Neutrophil (primary cell): Measurements from ENCODE around the gene EFNB2.

Experiments
- H3K27ac ChIP-seq: fragments of 200-600 bp; sonication (generic); 2 replicates; pipeline ENCODE4 v1.5.1; 2016; ENCODE audit warnings: mild to moderate bottlenecking, moderate library complexity
- H3K27me3 ChIP-seq: fragments of 200-600 bp; sonication (generic); 2 replicates; pipeline ENCODE4 v1.6.0; 2016; ENCODE audit warnings: mild to moderate bottlenecking
- H3K36me3 ChIP-seq: fragments of 200-600 bp; sonication (generic); 2 replicates; pipeline ENCODE4 v1.5.1; 2017
- H3K4me1 ChIP-seq, 2 experiments: fragments of 200-600 bp in 1 of 2; sonication (generic) in 1 of 2; 1 replicate in 1 of 2; 2 replicates in 1 of 2; pipeline versions ENCODE4 v1.5.1 to v1.6.1; 2013 to 2016; ENCODE audit warnings: low read depth in 1 of 2, low read length in 1 of 2, mild to moderate bottlenecking in 1 of 2, moderate library complexity in 1 of 2; ENCODE audit not compliant: control insufficient read depth in 1 of 2, insufficient read depth in 1 of 2
- H3K4me3 ChIP-seq, 2 experiments: fragments of 200-600 bp in 1 of 2; sonication (generic) in 1 of 2; 1 replicate in 1 of 2; 2 replicates in 1 of 2; pipeline ENCODE4 v1.5.1; 2013 to 2016; ENCODE audit warnings: low read depth in 1 of 2, low read length in 1 of 2, mild to moderate bottlenecking in 1 of 2, moderate library complexity in 1 of 2
- H3K9me3 ChIP-seq: fragments of 200-600 bp; sonication (generic); 2 replicates; pipeline ENCODE4 v1.5.1; 2016
- CTCF ChIP-seq: fragments of 200-600 bp; sonication (generic); IDR thresholded peaks from 2 replicates; pipeline ENCODE4 v1.5.1; 2016; ENCODE audit warnings: antibody characterized with exemption

EFNB2 gene

DNA sequence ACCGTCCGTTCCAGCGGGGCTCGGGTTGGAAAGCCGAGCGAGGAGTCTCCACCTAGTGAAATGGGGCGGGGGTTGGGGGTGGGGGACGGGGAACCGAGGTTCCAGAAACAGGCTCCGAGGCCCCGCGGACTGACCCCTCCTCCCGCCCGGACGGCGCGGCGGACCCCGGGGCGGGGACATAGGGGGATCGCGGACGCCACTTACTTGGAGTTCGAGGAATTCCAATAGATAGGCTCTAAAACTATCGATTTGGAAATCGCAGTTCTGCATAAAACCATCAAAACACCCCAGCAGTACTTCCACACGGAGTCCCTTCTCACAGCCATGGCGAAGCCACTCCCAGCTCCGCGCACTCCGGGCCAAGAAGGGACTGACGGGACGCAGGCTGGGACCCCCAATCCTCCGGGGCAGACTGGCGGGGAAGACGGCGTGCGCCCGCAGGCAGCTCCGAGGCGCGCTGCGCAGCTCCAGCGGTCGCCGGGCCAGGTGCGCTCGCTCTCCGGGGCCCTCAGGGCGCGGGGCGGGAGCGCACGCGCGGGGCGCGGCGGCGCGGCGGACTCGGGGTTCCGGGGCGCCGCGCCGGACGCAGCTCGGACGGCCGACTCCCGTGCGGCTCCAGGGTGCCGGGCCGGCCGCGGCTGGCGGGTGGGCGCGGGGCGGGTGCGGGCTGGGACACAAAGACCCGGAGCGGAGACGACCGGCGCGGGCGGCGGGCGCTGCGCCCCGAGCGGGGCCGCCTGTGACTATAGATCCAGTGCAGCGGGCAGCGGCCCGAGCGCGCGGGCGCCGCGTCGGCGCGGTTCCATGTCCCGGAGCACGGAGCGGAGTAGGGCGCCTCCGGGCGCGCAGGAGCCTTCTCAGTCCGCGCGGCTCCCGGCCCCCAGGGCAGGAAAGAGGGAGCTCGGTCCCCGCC lies 567 bp downstream of the EFNB2 start:
- H3K36me3 ChIP-seq = no peaks in the 10 kb centered on the region
- peaks cover 68% of the 10 kb centered on the region for H3K27me3 ChIP-seq
- TF ChIP-seq CTCF = no peak
- no peak overlapping the region for H3K27ac ChIP-seq
- H3K4me1 ChIP-seq = peaks cover 31 to 35% of the 10 kb centered on the region in 2 experiments
- peak overlapping the region; percentile 85 to 95 for H3K4me3 ChIP-seq
- H3K9me3 ChIP-seq = no peaks in the 10 kb centered on the region

DNA sequence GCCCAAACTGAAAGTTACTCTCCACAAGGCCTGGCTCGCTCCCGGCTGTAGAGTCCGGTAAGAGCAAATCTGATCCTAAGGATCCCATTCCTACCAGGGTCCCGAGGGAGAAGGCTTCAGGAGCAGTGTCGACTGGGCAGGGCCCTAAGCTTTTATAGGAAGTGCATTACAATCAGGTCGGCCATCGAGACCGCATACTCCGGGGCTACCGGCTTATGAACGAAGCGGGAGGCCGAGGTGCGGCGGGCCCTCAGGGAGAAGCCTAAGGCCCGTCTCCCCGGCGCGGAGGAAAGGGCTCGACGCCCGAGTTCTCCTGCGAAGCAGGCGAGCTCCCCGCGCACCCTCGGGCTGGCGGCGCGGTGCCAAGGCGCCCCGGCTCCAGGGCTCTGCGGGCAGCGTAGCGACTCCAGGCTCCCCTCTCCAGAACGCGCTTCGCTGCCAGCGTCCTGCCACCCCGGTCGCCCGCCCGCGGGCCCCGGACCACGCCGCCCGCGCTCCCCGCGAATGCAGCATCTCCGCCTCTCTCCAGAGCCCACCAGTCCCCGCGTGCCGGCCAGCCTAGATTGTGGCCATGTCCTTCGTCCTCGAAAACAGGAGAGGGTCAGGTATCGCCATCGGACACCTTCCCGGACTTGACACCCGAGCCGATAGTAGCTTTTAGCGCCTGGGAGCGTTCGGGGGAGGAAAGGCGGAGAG lies 1.4 kb downstream of the EFNB2 start:
- H3K4me1 ChIP-seq = peaks cover 31 to 35% of the 10 kb centered on the region in 2 experiments
- H3K27ac ChIP-seq = no peak overlapping the region
- H3K27me3 ChIP-seq = peaks cover 76% of the 10 kb centered on the region
- H3K9me3 ChIP-seq = no peaks in the 10 kb centered on the region
- no peak for TF ChIP-seq CTCF
- H3K4me3 ChIP-seq = peak overlapping the region; percentile 25 to 56
- H3K36me3 ChIP-seq = no peaks in the 10 kb centered on the region

- H3K27ac ChIP-seq = no peak overlapping the region
- peak overlapping the region; percentile 5 to 56 for H3K4me3 ChIP-seq
- peaks cover 84% of the 10 kb centered on the region for H3K27me3 ChIP-seq
- H3K9me3 ChIP-seq = no peaks in the 10 kb centered on the region
- no peak for TF ChIP-seq CTCF
- peaks cover 31 to 35% of the 10 kb centered on the region in 2 experiments for H3K4me1 ChIP-seq
- H3K36me3 ChIP-seq = no peaks in the 10 kb centered on the region
These were observed 2.1 kb downstream of the EFNB2 start for GRCh38 chr13:106533101-106533942.

GRCh38 chr13:106532111-106532929 lies 3.1 kb downstream of the EFNB2 start:
- no peak for TF ChIP-seq CTCF
- H3K4me3 ChIP-seq = no peak overlapping the region
- H3K27me3 ChIP-seq = peaks cover 94% of the 10 kb centered on the region
- no peaks in the 10 kb centered on the region for H3K36me3 ChIP-seq
- H3K27ac ChIP-seq = no peak overlapping the region
- H3K4me1 ChIP-seq = peaks cover 31 to 35% of the 10 kb centered on the region in 2 experiments
- H3K9me3 ChIP-seq = no peaks in the 10 kb centered on the region
